HG03342 (cell line): ENCODE results near the gene MKLN1.

ENCODE experiments used
- ATAC-seq: cut with Tn5 transposase; IDR thresholded peaks from one replicate; pipeline ENCODE4 v1.9.1; 2021; ENCODE audit warnings: mild to moderate bottlenecking, moderate library complexity; ENCODE audit not compliant: unreplicated experiment

MKLN1 gene

DNA sequence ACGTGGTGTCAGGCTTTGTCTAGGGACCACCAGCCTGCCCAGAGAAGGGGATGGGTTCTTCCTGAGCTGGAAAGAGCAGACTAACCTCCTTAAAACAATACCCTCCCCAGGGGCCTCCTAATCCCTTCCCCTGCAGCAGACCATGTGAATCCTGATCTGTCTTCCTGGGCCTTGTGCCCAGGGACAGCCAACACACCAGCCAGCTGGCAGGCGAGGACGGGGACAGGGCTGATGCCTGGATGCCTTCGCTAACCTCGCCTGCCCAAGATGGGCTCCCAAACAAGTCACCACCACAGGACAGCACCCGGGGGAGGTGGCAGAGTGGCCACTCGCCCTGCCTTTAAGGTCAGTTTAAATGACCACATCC, 211.1 kb downstream of the MKLN1 start:
- ATAC-seq = no peak

GRCh38 chr7:131540491-131541162, 213.0 kb downstream of the MKLN1 start:
- no peak for ATAC-seq

DNA sequence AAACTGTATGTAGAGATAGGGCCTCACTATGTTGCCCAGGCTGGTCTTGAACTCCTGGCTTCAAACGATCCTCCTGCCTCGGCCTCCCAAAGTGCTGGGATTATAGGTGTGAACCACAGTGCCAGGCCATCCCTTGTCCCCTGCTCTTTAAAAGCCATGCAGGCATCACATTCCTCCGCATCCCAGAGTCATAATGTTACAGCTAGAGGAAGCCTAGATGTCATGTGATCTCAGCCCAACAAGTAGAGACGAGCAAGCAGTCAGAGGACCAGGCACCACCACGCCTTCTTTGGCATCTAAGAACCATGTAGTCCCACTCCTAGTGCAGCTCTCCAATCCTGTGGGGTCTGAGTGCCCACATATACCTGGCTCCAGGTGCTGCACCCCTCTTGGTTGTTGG, 215.6 kb downstream of the MKLN1 start:
- ATAC-seq = no peak

DNA sequence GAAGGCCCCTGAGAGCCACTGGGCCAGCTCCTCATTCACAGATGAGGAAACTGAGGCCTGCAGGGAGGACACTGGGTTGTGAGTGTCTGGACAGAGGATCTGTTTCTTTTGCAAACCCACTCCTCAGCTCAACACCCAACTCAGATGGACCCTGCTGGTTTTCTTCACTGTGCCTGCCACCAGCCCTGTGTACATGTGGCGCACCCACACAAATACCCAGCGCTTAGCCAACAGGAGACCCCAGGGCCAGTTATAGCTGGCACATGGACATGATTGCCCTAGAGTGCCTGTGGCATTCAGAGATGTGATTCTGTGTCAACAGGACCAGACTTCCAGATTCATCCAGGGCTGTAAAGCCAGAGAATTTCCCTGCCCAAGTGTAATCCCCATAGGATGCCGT, 216.3 kb downstream of the MKLN1 start:
- ATAC-seq = no peak

DNA sequence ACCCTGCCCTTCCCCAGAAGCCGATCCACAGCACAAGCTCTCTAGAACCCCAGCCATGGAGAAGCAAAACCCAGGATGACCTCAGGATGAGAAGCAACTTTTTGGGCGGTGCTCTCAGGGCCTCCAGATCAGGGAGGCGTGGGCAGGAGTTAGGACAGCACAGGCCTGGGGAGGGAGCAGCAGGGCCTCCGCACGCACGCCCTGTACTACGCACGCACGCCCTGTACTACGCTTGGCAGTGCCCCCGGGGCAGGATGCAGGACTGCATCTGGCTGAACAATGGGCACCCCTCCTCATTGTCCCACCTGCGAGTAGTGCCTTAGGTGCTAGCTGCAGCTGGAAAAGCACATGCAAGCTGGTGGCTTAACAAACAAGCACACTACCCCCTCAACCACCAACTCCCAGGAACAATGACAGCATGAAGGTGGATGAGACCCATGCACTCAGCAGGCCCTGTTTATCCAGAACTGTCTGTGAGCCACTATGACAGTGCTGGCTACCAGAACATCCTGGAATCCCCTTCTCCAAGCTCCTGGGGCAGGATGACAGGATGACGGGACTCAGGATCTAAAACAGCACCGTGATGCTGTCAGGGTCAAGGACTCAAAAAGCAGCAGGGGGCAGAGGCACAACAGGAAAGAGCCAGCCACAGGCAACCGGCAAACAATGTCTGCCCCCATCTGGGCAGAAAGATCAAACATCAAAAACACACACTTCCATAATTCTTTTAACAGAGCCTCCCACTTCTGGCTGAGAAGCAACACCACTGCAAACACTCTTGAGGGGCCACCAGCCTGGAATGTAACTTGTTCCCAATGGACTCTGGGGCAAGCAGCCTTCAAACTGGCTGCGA, 217.0 kb downstream of the MKLN1 start:
- no peak for ATAC-seq

GRCh38 chr7:131546126-131546525, 218.4 kb downstream of the MKLN1 start:
- no peak for ATAC-seq
